Keratinocyte (primary cell): ENCODE measurements around the gene SFXN3. TPM values are rescaled to one million over a fixed set of nuclear protein-coding genes. Genes with fewer than 3 reads are reported as not detected.
"Not testable (repeated sequence)": the region's sequence is repeated elsewhere in the genome, so short reads cannot be mapped to it uniquely, and the experiment has no call there.

ENCODE experiments used
- DNase-seq: peaks from one replicate; pipeline ENCODE4 v3.0.0-alpha.2; 2011; ENCODE audit warnings: low read depth, missing footprints, low spot score
- FAIRE-seq: peaks from 2 replicates; lab custom pipeline; 2011; peaks lifted over from hg19 to GRCh38; lab: Jason Lieb, UNC
- H2AFZ ChIP-seq: 2 replicates; pipeline ENCODE4 v1.6.0; 2012; ENCODE audit warnings: low read length, control low read depth, inconsistent platforms; ENCODE audit not compliant: control insufficient read depth
- H3K27ac ChIP-seq: 2 replicates; pipeline ENCODE4 v1.5.1; 2011; ENCODE audit warnings: low read length; ENCODE audit not compliant: control insufficient read depth, insufficient read depth
- H3K27me3 ChIP-seq: 3 replicates; pipeline ENCODE4 v1.6.0; 2011; ENCODE audit warnings: low read length; ENCODE audit not compliant: control insufficient read depth, insufficient read depth; ENCODE audit errors: extremely low read depth
- H3K36me3 ChIP-seq, 2 experiments: 2 replicates in 1 of 2; 3 replicates in 1 of 2; pipeline ENCODE4 v1.5.1; 2011; ENCODE audit warnings: low read length in 2 of 2, mild to moderate bottlenecking in 1 of 2; ENCODE audit not compliant: control insufficient read depth in 2 of 2, insufficient read depth in 2 of 2; ENCODE audit errors: extremely low read depth in 1 of 2
- H3K4me1 ChIP-seq: 3 replicates; pipeline ENCODE4 v1.5.1; 2011; ENCODE audit warnings: low read length; ENCODE audit not compliant: control insufficient read depth, insufficient read depth; ENCODE audit errors: extremely low read depth
- H3K4me2 ChIP-seq: 3 replicates; pipeline ENCODE4 v1.6.0; 2011; ENCODE audit warnings: low read depth, low read length; ENCODE audit not compliant: control insufficient read depth, insufficient read depth; ENCODE audit errors: extremely low read depth
- H3K4me3 ChIP-seq, 3 experiments: fragments of 200-600 bp in 1 of 3; sonication (generic) in 1 of 3; 2 replicates in 2 of 3; 3 replicates in 1 of 3; pipeline ENCODE4 v1.5.1; 2011 to 2016; ENCODE audit warnings: low read length in 3 of 3, mild to moderate bottlenecking in 3 of 3, control low read depth in 2 of 3, inconsistent platforms in 1 of 3, low read depth in 1 of 3, mixed read lengths in 1 of 3, mixed run types in 1 of 3, moderate library complexity in 1 of 3; ENCODE audit not compliant: control insufficient read depth in 2 of 3, insufficient read depth in 2 of 3; ENCODE audit errors: extremely low read depth in 1 of 3
- H3K79me2 ChIP-seq: 2 replicates; pipeline ENCODE4 v1.6.0; 2012; ENCODE audit warnings: low read length; ENCODE audit not compliant: control insufficient read depth, insufficient read depth
- H3K9ac ChIP-seq: 3 replicates; pipeline ENCODE4 v1.6.0; 2011; ENCODE audit warnings: low read length; ENCODE audit not compliant: control insufficient read depth, insufficient read depth; ENCODE audit errors: extremely low read depth
- H3K9me1 ChIP-seq: 3 replicates; pipeline ENCODE4 v1.6.0; 2011; ENCODE audit warnings: low read length; ENCODE audit not compliant: control insufficient read depth, insufficient read depth; ENCODE audit errors: extremely low read depth
- H3K9me3 ChIP-seq: 2 replicates; pipeline ENCODE4 v1.5.1; 2012; ENCODE audit warnings: low read depth, low read length; ENCODE audit not compliant: control insufficient read depth
- H4K20me1 ChIP-seq: 3 replicates; pipeline ENCODE4 v1.6.0; 2011; ENCODE audit warnings: low read length; ENCODE audit not compliant: control insufficient read depth, insufficient read depth; ENCODE audit errors: extremely low read depth
- CTCF ChIP-seq, 3 experiments: IDR thresholded peaks in 1 of 3; conservative IDR thresholded peaks in 1 of 3; optimal IDR thresholded peaks in 1 of 3; 2 replicates in 2 of 3; 3 replicates in 1 of 3; pipeline versions ENCODE3 to v1.5.1; 2011; ENCODE audit warnings: low read length in 3 of 3, mild to moderate bottlenecking in 3 of 3, moderate library complexity in 2 of 3, control low read depth in 1 of 3, inconsistent platforms in 1 of 3; ENCODE audit not compliant: insufficient read depth in 2 of 3; ENCODE audit errors: extremely low read depth in 1 of 3
- EZH2 ChIP-seq: IDR thresholded peaks from one replicate; pipeline ENCODE4 v1.6.1; 2012; ENCODE audit warnings: inconsistent platforms, mild to moderate bottlenecking, low read length, moderate library complexity
- dilution Hi-C: fragments of 300-500 bp; cut with MboI; formaldehyde crosslinking; loops from one replicate; pipeline ENCODE4 v1.7.0; 2020; ENCODE audit warnings: low sequenced_read_pairs; ENCODE audit not compliant: extremely low pct_ligation_motif_present
- polyA plus RNA-seq, 5 experiments: library from polyadenylated mRNA; depleted of rRNA in 3 of 5; stranded (reverse) in 3 of 5; stranded (forward) in 1 of 5; unstranded in 1 of 5; fragments of >200 nt; gene quantifications; 1 replicate in 1 of 5; 2 replicates in 3 of 5; 3 replicates in 1 of 5; pipeline versions ENCODE4 v1.2.1 to v1.2.3, GENCODE V29; 2011 to 2012; ENCODE audit warnings: missing spikeins in 2 of 5, low read depth in 1 of 5, low replicate concordance in 1 of 5

Gene SFXN3
- polyA plus RNA-seq, 1 donor (not counting 4 experiments of a cell fraction or from before 2014, with no cell fraction given) = 77.0 TPM

- H3K36me3 ChIP-seq = peaks cover 17 to 30% of the 10 kb centered on the region in 2 experiments
- peak overlapping the region; percentile 81 for H2AFZ ChIP-seq
- TF ChIP-seq EZH2 (no peak), CTCF (optimal IDR thresholded peaks at IDR 0.05 in 1 of 3, IDR thresholded peaks at IDR 0.05 in 1 of 3, conservative IDR thresholded peaks at IDR 0.05 in 1 of 3; ENCODE audit: extremely low read depth in 1 of 3, insufficient read depth in 2 of 3, low read length in 3 of 3) (no peak)
- H3K9me3 ChIP-seq = no peaks in the 10 kb centered on the region
- peaks cover 27% of the 10 kb centered on the region for H3K4me1 ChIP-seq
- peak overlapping the region; percentile 64 to 86 (median 80) for H3K4me3 ChIP-seq
- H3K9ac ChIP-seq = peak overlapping the region; percentile 77
- H3K27me3 ChIP-seq = peaks cover 5% of the 10 kb centered on the region
- DNase-seq (no peak), FAIRE-seq (peak; percentile 85)
- H3K9me1 ChIP-seq = no peaks in the 10 kb centered on the region
- H4K20me1 ChIP-seq = no peaks in the 10 kb centered on the region
- dilution Hi-C loops = no loop called here
- peak overlapping the region; percentile 99 for H3K4me2 ChIP-seq
- H3K27ac ChIP-seq = peak overlapping the region; percentile 84
- H3K79me2 ChIP-seq = peaks cover 5% of the 10 kb centered on the region
These were observed 1.7 kb downstream of the SFXN3 start for GRCh38 chr10:101032637-101033224.

GRCh38 chr10:101033276-101033675 lies 2.2 kb downstream of the SFXN3 start:
- Histone ChIP-seq H3K27ac (peak overlapping the region; percentile 84), H3K36me3 (peaks cover 21 to 34% of the 10 kb centered on the region in 2 experiments), H3K9me3 (no peaks in the 10 kb centered on the region), H3K9ac (peak overlapping the region; percentile 77), H3K9me1 (no peaks in the 10 kb centered on the region), H3K4me2 (peak overlapping the region; percentile 99), H3K4me1 (peaks cover 27% of the 10 kb centered on the region), H3K4me3 (peak overlapping the region; percentile 64 to 86 (median 80)), H3K27me3 (peaks cover 5% of the 10 kb centered on the region), H3K79me2 (peaks cover 5% of the 10 kb centered on the region), H2AFZ (no peak overlapping the region), H4K20me1 (no peaks in the 10 kb centered on the region)
- TF ChIP-seq EZH2 = no peak
- TF ChIP-seq CTCF (optimal IDR thresholded peaks at IDR 0.05 in 1 of 3, IDR thresholded peaks at IDR 0.05 in 1 of 3, conservative IDR thresholded peaks at IDR 0.05 in 1 of 3; ENCODE audit: extremely low read depth in 1 of 3, insufficient read depth in 2 of 3, low read length in 3 of 3) = no peak
- dilution Hi-C loops = no loop called here
- FAIRE-seq (no peak), DNase-seq (no peak)

- peaks cover 21 to 43% of the 10 kb centered on the region in 2 experiments for H3K36me3 ChIP-seq
- DNase-seq, H3K27ac ChIP-seq, H3K27me3 ChIP-seq, H2AFZ ChIP-seq, H3K4me3 ChIP-seq, H3K4me2 ChIP-seq, H3K9me3 ChIP-seq, H3K79me2 ChIP-seq, dilution Hi-C loops, FAIRE-seq, H3K9ac ChIP-seq, H3K9me1 ChIP-seq, H4K20me1 ChIP-seq: not testable (repeated sequence)
- H3K4me1 ChIP-seq = peaks cover 27% of the 10 kb centered on the region
These were observed 3.4 kb downstream of the SFXN3 start for GRCh38 chr10:101034404-101034803.
